Liver (tissue), 3 donors: Measurements from ENCODE around the gene MLX.

ENCODE experiments used
- ATF3 ChIP-seq: IDR thresholded peaks from 2 replicates; pipeline ENCODE4 v1.6.1; 2016; ENCODE audit warnings: antibody characterized with exemption
- EGR1 ChIP-seq, 2 donors: IDR thresholded peaks; 2 replicates each; pipeline ENCODE4 v1.6.1; 2016 to 2018; ENCODE audit warnings: antibody characterized with exemption in 2 of 2, low read depth in 2 of 2
- HNF4A ChIP-seq, 2 donors: conservative IDR thresholded peaks; 2 replicates each; pipeline ENCODE4 v1.6.1; 2016; ENCODE audit warnings: antibody characterized with exemption in 2 of 2, mild to moderate bottlenecking in 2 of 2
- RAD21 ChIP-seq, 2 donors: IDR thresholded peaks; 2 replicates each; pipeline ENCODE4 v1.6.1; 2016; ENCODE audit warnings: antibody characterized with exemption in 2 of 2, mild to moderate bottlenecking in 2 of 2
- REST ChIP-seq: IDR thresholded peaks from 2 replicates; pipeline ENCODE4 v1.6.1; 2016; ENCODE audit warnings: antibody characterized with exemption, mild to moderate bottlenecking
- RXRA ChIP-seq, 2 donors: IDR thresholded peaks; 2 replicates each; pipeline ENCODE4 v1.6.1; 2017 to 2018; ENCODE audit warnings: antibody characterized with exemption in 2 of 2, mild to moderate bottlenecking in 1 of 2
- TAF1 ChIP-seq: conservative IDR thresholded peaks from 2 replicates; pipeline ENCODE4 v1.6.1; 2016; ENCODE audit warnings: antibody characterized with exemption, mild to moderate bottlenecking
- YY1 ChIP-seq: IDR thresholded peaks from 2 replicates; pipeline ENCODE4 v1.6.1; 2016; ENCODE audit warnings: antibody characterized with exemption, mild to moderate bottlenecking
- TF ChIP-seq, protein P1 (sequence below): IDR thresholded peaks from 2 replicates; pipeline ENCODE4 v1.6.1; 2016; ENCODE audit warnings: antibody characterized with exemption
- TF ChIP-seq, protein P2 (sequence below): fragments of 150-350 bp; IDR thresholded peaks from 2 replicates; pipeline ENCODE4 v1.5.1; 2017; ENCODE audit warnings: improper control_type of control experiment, low read depth, low read length; ENCODE audit not compliant: missing input control
- TF ChIP-seq, protein P3 (sequence below): IDR thresholded peaks from 2 replicates; pipeline ENCODE4 v1.6.1; 2016; ENCODE audit warnings: antibody characterized with exemption
- donor health status: healthy.
- donor health status: healthy.

DNA sequence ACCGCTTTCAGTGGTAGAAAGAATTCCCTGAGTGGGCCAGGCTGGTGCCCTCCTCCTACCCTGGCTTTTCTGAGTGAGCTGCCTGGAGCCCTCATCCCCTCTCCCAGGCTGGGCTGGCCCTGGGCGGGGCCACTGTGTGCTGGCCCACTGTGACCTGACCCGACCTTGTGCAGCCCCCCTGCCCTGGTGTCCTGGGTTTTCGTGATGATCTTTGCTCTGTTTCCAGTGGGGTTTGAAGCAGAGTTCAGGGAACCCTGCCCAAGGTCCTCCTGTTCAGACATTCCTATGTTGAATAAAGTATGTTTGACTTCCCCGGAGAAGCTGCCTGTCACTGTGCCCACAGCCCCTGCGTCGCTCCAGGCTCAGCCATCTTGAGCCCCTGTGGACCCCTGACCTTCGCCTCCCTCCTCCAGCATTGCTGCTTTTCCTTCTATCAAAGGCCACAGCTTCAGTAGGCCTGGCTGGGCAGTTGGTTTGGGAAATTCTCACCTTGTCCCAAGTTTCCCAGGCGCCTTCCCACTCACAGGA is 44.6 kb upstream of the MLX start:
- TF ChIP-seq, protein P1, sequence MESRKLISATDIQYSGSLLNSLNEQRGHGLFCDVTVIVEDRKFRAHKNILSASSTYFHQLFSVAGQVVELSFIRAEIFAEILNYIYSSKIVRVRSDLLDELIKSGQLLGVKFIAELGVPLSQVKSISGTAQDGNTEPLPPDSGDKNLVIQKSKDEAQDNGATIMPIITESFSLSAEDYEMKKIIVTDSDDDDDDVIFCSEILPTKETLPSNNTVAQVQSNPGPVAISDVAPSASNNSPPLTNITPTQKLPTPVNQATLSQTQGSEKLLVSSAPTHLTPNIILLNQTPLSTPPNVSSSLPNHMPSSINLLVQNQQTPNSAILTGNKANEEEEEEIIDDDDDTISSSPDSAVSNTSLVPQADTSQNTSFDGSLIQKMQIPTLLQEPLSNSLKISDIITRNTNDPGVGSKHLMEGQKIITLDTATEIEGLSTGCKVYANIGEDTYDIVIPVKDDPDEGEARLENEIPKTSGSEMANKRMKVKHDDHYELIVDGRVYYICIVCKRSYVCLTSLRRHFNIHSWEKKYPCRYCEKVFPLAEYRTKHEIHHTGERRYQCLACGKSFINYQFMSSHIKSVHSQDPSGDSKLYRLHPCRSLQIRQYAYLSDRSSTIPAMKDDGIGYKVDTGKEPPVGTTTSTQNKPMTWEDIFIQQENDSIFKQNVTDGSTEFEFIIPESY: no peak
- TF ChIP-seq, protein P2, sequence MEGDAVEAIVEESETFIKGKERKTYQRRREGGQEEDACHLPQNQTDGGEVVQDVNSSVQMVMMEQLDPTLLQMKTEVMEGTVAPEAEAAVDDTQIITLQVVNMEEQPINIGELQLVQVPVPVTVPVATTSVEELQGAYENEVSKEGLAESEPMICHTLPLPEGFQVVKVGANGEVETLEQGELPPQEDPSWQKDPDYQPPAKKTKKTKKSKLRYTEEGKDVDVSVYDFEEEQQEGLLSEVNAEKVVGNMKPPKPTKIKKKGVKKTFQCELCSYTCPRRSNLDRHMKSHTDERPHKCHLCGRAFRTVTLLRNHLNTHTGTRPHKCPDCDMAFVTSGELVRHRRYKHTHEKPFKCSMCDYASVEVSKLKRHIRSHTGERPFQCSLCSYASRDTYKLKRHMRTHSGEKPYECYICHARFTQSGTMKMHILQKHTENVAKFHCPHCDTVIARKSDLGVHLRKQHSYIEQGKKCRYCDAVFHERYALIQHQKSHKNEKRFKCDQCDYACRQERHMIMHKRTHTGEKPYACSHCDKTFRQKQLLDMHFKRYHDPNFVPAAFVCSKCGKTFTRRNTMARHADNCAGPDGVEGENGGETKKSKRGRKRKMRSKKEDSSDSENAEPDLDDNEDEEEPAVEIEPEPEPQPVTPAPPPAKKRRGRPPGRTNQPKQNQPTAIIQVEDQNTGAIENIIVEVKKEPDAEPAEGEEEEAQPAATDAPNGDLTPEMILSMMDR: no peak
- TF ChIP-seq YY1: no peak
- TF ChIP-seq ATF3: no peak
- no peak for TF ChIP-seq EGR1 (IDR thresholded peaks at IDR 0.05; ENCODE audit: low read depth in 2 of 2)
- TF ChIP-seq HNF4A (conservative IDR thresholded peaks at IDR 0.05): peak in 1 of 2 donors; percentile 27
- TF ChIP-seq RAD21 (IDR thresholded peaks at IDR 0.05): no peak
- TF ChIP-seq RXRA (IDR thresholded peaks at IDR 0.05): peak; percentile 35 to 51
- TF ChIP-seq TAF1: no peak
- TF ChIP-seq REST: no peak
- TF ChIP-seq, protein P3, sequence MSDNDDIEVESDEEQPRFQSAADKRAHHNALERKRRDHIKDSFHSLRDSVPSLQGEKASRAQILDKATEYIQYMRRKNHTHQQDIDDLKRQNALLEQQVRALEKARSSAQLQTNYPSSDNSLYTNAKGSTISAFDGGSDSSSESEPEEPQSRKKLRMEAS: no peak
